Hematopoietic multipotent progenitor cell treated with erythropoietin and hydrocortisone succinate and interleukin-3 and kit ligand, for 6 days (in vitro differentiated cells): ENCODE results near the gene PTPRD.

ENCODE experiments used
- DNase-seq: peaks from one replicate; pipeline ENCODE4 v3.0.0-alpha.2; 2015

PTPRD gene

GRCh38 chr9:10260501-10260900 is 352.3 kb downstream of the PTPRD start:
- DNase-seq, result no peak

- no peak for DNase-seq
Observed at GRCh38 chr9:10259668-10260067, 353.1 kb downstream of the PTPRD start.

GRCh38 chr9:10255758-10256157 is 357.0 kb downstream of the PTPRD start:
- no peak for DNase-seq

- no peak for DNase-seq
Observed at GRCh38 chr9:10254338-10254737, 358.5 kb downstream of the PTPRD start.

GRCh38 chr9:10253341-10253740 is 359.5 kb downstream of the PTPRD start:
- DNase-seq, result no peak

GRCh38 chr9:10252174-10252573 is 360.6 kb downstream of the PTPRD start:
- peak; percentile 89 for DNase-seq

- DNase-seq, result peak; percentile 18
Observed at GRCh38 chr9:10251490-10251889, 361.3 kb downstream of the PTPRD start.

GRCh38 chr9:10250219-10250618 is 362.6 kb downstream of the PTPRD start:
- peak; percentile 61 for DNase-seq

GRCh38 chr9:10248890-10249289 is 363.9 kb downstream of the PTPRD start:
- DNase-seq, result no peak

GRCh38 chr9:10242255-10242654 is 370.5 kb downstream of the PTPRD start:
- no peak for DNase-seq

GRCh38 chr9:10238087-10238486 is 374.7 kb downstream of the PTPRD start:
- DNase-seq, result no peak

- DNase-seq, result no peak
Observed at GRCh38 chr9:10237584-10237983, 375.2 kb downstream of the PTPRD start.

GRCh38 chr9:10236161-10236560 is 376.6 kb downstream of the PTPRD start:
- DNase-seq, result no peak

GRCh38 chr9:10235376-10235775 is 377.4 kb downstream of the PTPRD start:
- no peak for DNase-seq

- peak; percentile 48 for DNase-seq
Observed at GRCh38 chr9:10232352-10232930, 380.4 kb downstream of the PTPRD start.

GRCh38 chr9:10230512-10230911 is 382.3 kb downstream of the PTPRD start:
- no peak for DNase-seq

- DNase-seq, result no peak
Observed at GRCh38 chr9:10228082-10228481, 384.7 kb downstream of the PTPRD start.

- DNase-seq, result no peak
Observed at GRCh38 chr9:10226996-10227395, 385.8 kb downstream of the PTPRD start.

- no peak for DNase-seq
Observed at GRCh38 chr9:10212702-10213101, 400.1 kb downstream of the PTPRD start.

- DNase-seq, result no peak
Observed at GRCh38 chr9:10208691-10209069, 404.1 kb downstream of the PTPRD start.

GRCh38 chr9:10204276-10204675 is 408.5 kb downstream of the PTPRD start:
- no peak for DNase-seq

- DNase-seq, result no peak
Observed at GRCh38 chr9:10173561-10173960, 439.2 kb downstream of the PTPRD start.

GRCh38 chr9:10172476-10172875 is 440.3 kb downstream of the PTPRD start:
- no peak for DNase-seq

GRCh38 chr9:10168241-10168640 is 444.6 kb downstream of the PTPRD start:
- no peak for DNase-seq

- no peak for DNase-seq
Observed at GRCh38 chr9:10148796-10149195, 464.0 kb downstream of the PTPRD start.
